ENCODE results near the gene ABAT.

The ABAT gene

DNA sequence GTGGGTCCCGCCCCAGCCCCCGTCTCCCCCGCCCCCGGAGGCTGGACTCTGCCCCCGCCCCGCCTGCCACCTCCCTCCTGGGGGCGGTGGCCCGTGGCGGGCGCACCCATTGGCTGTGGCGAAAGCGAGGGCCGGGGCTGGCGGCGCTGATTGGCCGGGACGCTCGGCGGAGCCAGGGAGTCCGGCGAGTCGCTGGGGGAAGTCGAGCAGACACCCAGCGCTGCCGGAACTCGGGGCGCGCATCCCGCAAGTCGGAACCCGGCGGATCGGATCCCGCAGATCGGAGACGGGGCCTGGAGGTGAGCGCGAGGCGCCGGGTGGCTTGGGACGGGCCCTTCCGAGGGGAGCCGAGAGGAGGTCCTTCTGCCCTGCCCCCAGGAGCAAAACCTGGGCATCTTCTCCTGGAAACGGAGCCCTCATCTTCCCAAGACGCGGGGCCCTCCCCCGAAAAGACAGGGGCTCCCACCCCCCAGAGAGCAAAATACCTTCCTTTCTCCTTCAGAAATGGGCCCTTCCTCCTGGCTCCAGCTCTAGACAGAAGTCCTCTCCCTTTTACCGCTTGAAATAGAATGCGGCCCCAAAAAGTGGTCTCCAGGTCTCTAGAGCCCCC lies at the start of gene ABAT:
Gene ABAT (plus strand): TSS at position 205 of the 610 bp plus-strand sequence. CDS start 61,123 bp downstream, outside the sequence.
- DNase-seq, result peak; percentile 95

DNA sequence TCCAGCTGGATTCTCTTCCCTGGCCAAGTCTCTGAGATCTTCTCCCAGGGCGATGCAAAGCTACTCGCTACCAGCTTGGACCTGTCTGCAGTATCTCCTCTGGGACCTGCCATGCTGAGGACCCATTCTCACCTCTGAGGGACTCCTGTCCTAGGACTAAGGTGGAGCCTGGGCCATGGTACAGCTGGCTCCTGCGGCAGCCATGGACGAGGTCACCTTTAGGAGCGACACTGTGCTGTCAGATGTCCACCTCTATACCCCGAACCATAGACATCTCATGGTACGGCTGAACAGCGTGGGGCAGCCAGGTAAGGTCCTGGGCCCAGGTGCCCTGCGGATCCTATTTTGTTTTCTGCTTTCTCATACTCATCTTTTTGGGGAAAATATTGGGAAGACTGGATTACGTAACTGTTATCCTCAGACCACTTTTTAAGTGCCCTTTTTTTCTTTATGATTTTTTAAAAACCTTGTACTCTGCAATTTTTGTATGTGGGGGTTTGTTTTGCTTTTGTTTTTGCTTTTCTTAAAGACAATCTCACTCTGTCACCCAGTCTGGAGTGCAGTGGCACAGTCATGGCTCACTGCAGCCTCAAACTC lies 48.8 kb upstream of the ABAT start:
- no peak for DNase-seq

DNA sequence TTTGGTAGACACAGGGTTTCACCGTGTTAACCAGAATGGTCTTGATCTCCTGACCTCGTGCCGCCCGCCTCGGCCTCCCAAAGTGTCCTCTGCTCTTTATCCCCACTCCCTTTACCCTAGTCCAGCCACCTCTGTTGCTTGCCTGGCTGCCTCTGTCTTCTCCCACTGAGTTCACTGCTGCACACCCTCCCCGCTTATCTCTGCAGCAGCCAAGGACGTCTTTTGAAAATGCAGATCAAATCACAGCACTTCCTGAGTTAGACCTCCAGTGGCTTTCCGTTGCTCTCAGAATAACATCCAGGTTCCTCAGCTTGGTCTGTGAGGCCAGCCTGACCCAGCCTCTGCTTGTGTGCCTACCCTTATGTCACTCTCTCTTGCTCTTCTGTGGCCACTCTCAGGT lies 47.5 kb upstream of the ABAT start:
- DNase-seq, result no peak

DNA sequence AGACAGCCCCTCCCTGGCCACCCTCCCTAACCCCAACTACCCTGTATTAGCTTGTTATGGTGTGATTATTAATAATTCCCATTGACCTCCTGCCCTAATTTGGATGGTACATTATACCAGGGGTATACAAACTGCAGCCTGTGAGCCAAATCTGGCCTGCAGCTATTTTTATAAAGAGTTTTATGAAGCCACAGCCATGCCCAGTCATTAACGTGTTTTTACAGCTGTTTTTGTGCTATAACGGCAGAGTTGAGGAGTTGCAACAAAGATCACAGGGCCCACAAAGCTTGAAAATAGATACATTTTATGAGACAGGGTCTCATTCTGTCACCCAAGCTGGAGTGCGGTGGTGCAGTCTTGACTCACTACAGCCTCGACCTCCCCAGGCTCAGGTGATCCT lies 47.0 kb upstream of the ABAT start:
- no peak for DNase-seq

DNA sequence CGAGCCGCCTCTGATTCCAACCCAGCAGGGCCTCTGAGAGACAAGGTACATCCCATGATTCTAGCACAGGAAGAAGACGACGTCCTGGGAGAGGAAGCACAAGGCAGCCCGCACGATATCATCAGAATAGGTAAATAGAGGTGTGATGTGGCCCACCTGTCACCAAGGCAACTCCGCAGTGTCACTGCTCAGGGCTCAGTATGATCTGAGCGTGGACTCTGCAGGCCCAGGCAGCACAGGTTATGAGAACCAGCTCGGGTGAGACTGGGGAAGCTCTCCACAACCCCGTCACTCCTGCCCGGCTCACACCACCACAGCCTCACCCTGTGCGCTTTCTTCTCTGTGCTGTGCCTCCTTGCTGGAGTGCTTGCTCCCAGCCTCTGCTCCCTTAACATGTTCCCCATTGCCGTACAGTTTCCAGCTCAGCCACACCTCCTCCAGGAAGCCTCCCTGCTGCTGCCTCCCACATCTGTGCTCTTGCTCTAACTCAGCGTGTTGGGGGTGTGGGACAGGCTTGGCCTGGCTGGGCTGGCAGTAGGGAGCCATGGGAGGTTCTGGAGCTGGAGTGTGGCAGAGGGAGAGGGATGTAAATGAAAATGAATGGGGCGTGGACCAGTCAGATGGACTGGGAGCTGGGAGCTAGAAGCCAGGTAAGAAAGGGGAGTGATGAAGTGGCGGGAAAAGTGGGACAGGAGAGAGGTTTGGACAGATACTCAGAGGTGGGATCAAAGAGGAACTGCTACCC lies 45.3 kb upstream of the ABAT start:
- no peak for DNase-seq

DNA sequence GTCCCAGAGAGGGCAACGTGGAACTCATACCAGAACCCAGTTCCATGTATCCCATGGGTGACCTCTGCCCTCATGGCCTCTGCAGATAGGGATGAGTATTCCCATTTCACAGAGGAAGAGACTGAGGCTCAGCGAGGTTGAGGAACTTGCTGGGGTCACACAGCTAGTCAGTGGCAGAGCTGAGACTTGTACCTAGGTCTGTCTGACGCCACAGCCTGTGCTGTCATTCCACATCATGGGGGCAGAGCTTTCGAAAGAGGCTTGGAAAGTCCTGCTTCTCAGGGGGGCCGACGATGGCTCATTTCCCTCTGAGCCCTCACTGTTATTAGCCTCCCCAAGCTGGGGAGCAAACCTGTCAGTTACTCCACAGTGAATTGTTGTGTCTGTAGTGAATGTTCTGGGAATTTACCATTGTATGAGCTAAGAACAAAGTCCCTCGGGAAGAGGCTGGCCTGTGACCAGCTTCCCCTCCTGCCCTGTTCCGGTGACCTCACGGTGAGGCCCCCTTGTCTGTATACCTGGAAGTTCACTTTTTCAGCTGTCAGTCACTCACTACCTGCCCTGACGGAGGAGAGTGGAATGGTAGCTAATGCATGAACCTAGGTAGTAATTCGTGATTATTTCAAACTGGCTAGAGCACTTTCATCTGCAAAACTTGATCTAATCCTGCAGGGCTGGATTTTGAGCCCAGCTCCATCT lies 44.0 kb upstream of the ABAT start:
- no peak for DNase-seq

DNA sequence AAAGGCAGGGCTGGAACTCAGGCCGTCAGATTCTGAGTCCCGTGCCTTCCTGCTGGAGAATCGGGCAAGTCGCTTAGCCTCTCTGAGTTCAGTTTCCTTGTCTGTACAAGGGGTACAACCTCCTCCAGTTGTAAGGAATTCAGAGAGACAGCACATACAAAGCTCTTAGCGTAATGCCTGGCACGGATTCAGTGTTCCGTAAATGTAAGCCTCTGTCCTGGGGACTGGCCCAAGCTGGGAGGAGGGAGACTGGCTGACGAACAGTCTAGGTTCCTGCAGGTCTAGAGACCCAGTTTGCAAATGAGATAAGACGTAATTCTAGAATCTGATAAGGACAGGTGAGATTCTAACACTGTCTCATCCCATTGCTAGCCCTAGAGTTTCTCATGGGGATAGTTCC lies 43.0 kb upstream of the ABAT start:
- no peak for DNase-seq

DNA sequence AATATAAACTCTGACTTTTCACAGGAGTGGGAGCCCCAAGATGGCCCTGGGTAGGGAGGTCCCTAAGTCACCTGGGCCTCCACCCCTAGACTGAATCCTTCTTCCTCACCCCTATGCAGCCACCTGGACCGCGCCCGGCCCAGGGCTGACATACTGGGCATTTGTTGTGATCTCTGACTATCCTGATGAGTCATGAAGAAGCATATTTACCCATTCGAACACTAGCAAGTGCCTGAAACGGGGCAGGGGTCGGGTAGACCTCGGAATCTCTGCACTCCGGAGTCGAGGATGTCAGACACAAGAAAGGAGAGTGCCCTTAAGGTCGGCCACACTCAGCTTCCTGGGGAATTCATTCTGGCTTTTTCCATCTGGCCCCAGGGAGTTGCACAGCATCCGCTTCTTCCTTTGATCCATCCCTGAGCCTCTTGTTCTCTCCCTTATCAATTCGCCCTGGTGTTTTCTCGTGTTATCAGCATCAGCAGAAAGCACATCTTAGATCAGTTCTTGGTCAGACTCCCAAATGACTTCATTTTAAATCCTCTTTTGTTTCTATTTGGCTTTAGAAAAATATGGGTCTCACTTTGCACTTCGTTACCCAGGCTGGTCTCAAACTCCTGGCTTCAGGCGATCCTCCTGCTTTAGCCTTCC lies 42.5 kb upstream of the ABAT start:
- peak; percentile 55 for DNase-seq

DNA sequence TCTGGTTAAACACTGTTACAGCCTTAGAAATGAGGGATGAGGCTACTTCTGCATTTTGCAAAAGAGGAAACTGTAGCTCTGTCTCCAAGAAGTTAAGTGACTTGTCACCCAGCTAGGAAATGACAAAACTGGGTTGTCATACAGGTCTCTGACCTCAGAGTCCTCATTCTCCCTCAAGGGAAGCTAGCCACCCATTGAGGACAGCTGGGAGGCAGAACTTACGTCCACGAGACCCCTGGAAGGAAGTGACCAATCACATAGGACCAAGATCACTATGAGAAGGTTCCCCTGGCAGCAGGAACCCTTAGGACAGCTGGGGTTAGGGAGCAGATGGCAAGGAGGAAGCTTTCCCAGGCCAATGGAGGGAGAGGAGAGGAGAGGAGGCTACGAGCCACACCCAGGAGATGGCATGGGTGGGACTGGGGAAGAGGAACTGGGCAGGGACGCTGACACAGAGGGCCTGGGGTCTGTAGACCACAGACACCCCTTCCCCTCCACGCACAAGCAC lies 41.7 kb upstream of the ABAT start:
- DNase-seq, result peak; percentile 91

DNA sequence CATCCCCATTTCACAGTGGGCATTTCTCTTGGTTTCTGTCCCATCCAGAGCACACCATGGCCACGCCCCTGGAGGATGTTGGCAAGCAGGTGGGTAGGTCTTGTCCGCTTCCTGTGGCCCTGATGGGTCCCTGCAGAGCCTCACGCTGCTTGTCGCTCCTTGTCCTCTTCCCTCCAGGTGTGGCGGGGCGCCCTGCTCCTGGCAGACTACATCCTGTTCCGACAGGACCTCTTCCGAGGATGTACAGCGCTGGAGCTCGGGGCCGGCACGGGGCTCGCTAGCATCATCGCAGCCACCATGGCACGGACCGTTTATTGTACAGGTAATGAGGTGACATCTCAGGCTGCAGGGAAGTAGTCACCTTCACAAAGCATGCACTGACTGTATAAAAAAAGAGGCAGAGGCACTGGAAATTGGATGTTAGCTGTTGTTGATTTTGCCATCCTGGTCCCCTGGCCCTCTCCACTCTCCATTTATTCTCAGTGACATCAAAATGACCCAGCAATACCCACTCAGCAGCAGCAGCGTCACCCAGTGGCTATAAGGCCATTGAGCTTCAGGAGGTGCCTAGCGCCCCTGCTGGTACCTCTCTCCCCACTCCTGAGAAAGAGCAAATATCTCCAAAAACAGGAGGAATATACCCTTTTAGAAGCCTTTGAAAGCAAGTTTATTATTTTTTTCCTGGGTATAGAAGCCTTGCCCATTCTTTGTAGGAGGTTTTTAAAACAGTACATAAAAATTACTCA lies 39.3 kb upstream of the ABAT start:
- peak; percentile 50 for DNase-seq

DNA sequence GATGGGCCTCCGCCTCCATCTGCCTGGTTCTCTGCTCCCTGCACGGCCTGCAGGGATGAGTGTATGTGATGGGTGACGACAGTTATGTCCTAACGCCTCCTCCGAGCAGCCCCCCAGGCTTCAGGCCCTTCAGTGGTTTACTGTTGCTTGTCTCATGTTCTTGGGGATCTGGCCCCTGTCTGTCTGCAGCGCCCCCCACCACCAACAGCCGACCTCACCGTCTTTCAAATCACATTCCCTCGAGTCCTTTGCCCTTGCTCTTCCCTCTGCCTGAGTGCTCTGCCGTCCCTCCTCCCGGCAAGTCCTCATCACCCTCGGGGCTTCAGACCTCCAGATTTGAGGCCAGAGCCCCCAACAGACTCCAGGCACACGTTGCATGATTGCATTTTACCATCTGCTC lies 34.7 kb upstream of the ABAT start:
- no peak for DNase-seq

DNA sequence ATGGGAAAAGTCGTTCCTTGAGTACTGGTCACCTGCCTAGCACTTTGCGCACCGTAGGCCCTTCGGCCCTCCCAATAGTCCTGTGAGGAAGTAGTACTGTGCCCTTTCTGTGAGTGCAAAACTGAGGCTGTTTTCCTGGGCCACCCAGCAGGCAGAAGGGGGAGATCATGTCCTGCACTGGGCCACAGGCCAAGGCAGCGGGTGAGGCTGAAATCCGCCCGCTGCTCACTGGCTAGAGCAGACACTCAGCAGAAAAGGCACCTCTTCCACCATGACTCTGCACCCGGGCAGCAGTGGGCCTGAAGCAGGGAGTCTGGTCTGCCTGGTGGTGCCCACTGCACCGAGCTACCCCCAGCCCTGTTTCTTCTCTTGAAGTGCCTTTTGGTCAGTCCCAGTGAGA lies 32.7 kb upstream of the ABAT start:
- peak; percentile 68 for DNase-seq

DNA sequence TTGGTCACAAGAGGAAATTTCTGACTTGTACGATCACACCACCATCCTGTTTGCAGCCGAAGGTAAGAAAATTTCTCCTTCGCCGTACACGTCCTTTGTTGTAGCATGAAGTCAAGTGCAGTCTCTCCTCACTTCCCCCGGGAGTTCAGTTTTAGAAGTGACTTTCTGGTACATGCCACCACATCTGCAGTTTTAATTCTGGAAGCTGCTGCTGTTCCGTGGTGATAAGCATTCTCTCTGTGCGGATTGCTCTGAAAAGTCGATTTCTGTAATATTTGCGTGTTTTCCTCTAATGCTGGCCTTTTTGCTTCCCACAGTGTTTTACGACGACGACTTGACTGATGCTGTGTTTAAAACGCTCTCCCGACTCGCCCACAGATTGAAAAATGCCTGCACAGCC lies 32.3 kb upstream of the ABAT start:
- DNase-seq, result peak; percentile 60

DNA sequence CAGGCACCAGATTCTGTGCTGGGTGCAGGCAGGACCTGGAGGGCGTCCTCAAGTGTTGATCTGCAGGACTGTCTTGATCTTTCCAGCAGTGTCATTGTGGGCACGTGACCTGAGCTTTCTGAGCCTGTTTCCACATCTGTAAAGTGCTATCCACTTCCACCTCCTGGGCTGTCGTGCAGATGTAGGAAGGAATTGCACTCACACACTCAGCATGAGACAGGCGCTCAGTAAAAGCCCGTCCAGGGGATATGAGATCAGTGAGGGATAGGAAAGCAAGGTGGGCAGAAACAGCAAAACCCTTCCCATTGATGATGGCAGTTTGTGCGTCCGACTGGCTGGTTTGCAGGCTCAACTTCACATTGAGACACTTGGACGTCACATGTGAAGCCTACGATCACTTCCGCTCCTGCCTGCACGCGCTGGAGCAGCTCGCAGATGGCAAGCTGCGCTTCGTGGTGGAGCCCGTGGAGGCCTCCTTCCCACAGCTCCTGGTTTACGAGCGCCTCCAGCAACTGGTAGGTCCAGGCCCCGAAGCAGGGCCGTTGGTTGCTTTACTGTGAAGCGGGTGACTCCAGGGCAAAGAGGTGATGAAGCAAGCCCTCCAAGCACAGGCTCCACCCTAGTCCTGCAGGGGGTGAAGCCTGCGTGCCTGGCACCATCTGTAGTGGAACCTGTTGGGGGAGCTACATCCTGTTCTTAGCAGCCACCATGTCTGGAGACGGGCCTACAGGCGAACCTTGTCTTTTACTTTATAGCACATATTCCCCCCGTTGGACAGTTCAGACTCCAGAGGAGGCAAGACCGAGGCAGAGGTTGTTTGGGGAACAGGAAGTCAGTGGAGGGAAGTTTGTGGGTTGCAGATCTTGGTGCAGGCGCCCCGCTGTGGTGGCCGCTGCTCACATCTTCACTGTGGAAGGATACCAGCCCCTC lies 29.9 kb upstream of the ABAT start:
- peak; percentile 84 for DNase-seq

DNA sequence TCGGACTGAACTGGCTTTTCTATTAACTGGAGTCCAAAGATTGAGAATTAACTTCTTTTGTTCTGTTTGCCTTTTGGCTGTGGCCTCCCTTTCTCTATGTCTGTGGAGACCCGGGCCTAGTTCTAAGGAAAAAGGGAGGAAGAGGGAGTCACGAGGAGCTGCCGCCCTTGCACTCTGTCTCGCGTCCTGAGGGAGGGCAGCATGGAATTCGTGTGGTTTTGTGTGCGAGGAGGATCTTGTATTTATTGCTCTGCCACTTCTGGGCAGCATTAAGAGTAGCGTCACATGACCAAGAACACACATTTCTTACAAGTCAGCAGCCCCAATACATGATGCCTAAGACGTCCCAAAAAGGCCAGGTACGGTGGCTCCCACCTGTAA lies 29.3 kb upstream of the ABAT start:
- no peak for DNase-seq

DNA sequence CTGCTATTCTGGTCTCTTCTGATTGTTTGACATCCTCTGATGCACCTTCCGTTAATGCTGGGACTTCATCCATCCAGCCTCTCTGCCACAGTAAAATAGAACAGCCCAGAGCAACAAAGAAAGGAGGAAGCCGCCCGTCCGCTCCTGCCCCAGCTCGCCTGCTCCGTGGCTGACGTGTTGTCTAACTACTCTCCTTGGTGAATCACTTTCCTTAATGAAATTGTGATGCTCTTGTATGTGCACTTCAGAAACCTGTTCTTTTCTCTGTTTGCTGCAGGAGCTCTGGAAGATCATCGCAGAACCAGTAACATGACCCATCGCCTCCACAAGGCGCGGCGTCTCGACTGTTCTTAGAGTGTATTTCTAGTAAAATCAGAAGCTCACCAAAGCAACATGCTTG lies 28.6 kb upstream of the ABAT start:
- no peak for DNase-seq

DNA sequence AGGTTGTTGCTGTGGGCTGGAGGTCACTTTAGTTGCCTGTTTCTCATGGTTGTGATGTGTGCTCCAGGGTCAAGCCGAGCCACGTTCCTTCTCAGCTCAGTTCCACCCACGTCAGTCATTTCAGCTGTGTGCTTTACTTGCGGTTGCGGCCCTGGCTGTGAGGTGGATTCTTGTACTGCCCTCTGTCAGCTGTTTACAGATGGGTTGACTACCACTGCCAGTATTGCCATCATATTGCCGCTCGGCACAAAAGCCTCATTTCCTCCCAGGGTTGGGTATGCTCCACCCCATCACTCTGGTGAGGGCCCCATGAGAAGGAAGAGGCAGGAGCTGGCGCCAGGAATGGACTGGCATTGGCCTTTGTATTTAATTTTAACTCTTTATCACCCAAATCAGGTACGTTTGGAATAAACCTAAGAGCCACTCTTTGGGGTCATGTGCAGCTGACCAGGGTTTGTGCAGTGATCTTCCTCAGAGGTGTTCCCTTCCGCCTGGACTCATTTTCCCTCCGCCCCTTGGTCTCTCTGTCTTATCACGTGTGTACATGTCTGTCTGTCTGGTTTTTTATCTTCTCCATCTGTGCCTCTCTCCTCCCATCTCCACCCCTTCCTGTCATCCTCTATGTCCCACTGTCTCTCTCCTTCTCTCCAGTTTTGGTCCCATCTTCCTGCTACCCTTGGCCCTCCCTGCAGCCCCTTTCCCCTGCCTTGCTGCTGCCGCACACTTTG lies 27.9 kb upstream of the ABAT start:
- DNase-seq, result peak; percentile 77

DNA sequence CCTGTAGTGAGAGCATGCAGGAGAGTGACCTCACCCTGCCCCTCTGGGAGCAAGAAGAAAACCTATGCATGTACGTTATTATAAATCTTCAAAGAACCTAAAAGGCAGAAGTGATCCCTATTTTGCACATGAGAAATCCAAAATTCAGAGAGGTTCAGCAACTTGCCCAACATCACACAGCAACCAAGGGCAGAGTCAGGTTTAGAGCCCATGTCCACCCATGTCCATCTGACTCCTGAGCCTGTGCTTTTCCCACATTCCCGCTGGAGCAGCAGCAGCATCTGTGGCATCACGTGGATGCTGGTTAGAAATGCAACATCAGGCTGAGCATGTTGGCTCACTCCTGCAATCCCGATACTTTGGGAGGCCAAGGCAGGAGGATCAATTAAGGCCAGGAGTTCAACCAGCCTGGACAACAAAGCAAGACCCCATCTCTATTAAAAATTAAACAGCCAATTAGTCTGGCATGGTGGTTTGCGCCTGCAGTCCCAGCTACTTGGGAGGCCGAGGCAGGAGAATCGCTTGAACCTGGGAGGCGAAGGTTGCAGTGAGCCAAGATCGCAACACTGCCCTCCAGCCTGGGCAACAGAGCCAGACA lies 26.6 kb upstream of the ABAT start:
- no peak for DNase-seq

DNA sequence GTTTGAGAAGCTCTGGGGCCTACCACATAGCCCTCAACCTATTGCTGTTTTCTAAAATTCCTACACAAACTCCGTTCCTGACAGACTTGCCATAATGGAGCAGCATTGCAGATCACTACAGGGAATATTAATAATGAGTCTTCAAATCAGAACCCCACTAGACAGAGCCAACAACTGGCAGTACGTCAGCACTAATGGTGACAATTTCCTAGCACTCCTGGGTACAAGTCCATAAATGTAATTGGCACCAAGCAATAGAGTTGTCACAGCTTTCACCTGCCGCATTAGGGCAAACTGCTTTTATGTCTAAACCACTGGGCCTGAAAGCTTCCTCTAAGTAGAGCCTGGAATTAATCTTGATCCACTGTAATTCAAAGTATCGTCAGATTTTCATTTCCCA lies 25.5 kb upstream of the ABAT start:
- DNase-seq, result no peak

All from hematopoietic multipotent progenitor cell treated with erythropoietin and hydrocortisone succinate and interleukin-3 and kit ligand, for 4 days (in vitro differentiated cells).